ENCODE results near the gene FUOM. TPM values are rescaled to one million over a fixed set of nuclear protein-coding genes. Genes with fewer than 3 reads are reported as not detected.

FUOM gene
- total and polyA plus RNA-seq, 2 donors (not counting 3 experiments of a cell fraction or from before 2014, with no cell fraction given), result 17.4 to 33.9 TPM

DNA sequence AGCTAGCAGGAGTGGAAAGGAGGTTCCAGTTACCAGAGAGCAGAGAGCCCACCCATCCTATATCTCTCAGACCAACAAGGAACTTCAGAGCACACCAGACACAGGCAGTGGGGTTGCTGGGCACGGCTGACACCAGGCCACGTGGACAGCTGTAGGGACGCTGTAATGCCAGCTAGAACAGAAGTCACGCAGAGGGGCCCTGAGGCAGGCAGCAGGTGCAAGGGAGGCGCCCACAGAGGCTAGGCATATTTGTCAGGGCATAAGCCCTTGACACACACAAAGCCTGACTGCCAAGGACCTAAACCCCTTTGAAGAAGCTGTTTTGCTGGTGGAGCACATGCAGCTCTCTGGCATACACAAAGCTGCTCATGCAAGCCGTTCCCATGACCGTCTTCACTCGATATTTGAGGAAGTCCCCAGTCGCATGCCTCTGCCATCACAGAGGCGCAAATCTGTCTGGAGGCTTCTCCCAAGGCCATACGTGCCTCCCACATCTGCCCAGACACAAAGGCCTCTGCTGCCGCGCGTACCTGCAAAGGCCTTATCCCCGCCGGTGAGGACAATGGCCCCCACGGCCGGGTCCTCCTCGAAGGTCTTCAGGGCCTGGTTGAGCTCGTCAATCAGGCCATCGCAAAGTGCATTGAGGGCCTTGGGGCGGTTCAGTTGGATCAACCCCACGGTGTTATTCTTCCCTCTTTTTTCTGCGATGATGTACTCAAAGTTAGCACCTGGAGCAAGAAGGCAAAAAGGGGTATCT, 12.4 kb upstream of the FUOM start:
- Histone ChIP-seq H3K4me3 (replicated peaks in 1 of 3; ENCODE audit: insufficient read depth in 1 of 3, low read depth in 1 of 3, low read length in 3 of 3) (no peak overlapping the region), H3K27ac (ENCODE audit: insufficient read depth, low read depth, low read length) (no peak overlapping the region), H3K4me2 (ENCODE audit: insufficient read depth, low read length) (no peak overlapping the region), H2AFZ (ENCODE audit: low read depth, low read length) (no peak overlapping the region), H3K9ac (replicated peaks; ENCODE audit: extremely low read depth, insufficient read depth, low read length) (no peak overlapping the region), H3K9me1 (replicated peaks; ENCODE audit: control insufficient read depth, extremely low read depth, insufficient read depth, low read length) (no peaks in the 10 kb centered on the region), H3K9me3 (replicated peaks; ENCODE audit: control insufficient read depth, insufficient read depth, low read length) (no peaks in the 10 kb centered on the region), H3K4me1 (ENCODE audit: control insufficient read depth, extremely low read depth, insufficient read depth, low read length) (peaks cover 7% of the 10 kb centered on the region), H3K79me2 (ENCODE audit: control insufficient read depth, insufficient read depth, low read length) (peaks cover 2% of the 10 kb centered on the region), H4K20me1 (replicated peaks; ENCODE audit: control insufficient read depth, extremely low read depth, insufficient read depth, low read length) (no peaks in the 10 kb centered on the region), H3K36me3 (ENCODE audit: control insufficient read depth in 2 of 2, extremely low read depth in 1 of 2, insufficient read depth in 2 of 2, low read length in 2 of 2) (peaks cover 2 to 35% of the 10 kb centered on the region in 2 experiments), H3K27me3 (ENCODE audit: control insufficient read depth in 2 of 2, insufficient read depth in 2 of 2, low read length in 2 of 2) (no peaks in the 10 kb centered on the region)
- dilution Hi-C loops (cut with MboI; ENCODE audit: extremely low pct_ligation_motif_present, low sequenced_read_pairs), result no loop called here
- DNase-seq (ENCODE audit: low read depth, low spot score), result no peak
- intact Hi-C loops (cut with micrococcal nuclease), result loop anchor here (5.0 kb wide), 1 partner anchor 63 kb away; the partner anchor contains the start of genes TUBGCP2 and ZNF511
- TF ChIP-seq POLR2A (IDR thresholded peaks at IDR 0.05; ENCODE audit: low read depth, low read length) (no peak), EZH2 (IDR thresholded peaks at IDR 0.05; ENCODE audit: borderline replicate concordance, low read depth, low read length, severe bottlenecking) (no peak), GATA2 (IDR thresholded peaks at IDR 0.05; ENCODE audit: insufficient read depth, insufficient read length, low read depth, low read length) (no peak), FOS (IDR thresholded peaks at IDR 0.05; ENCODE audit: borderline replicate concordance, insufficient read depth, low read length) (no peak), MYC (IDR thresholded peaks at IDR 0.05; ENCODE audit: low read depth, low read length) (no peak), POLR2AphosphoS5 (IDR thresholded peaks at IDR 0.05; ENCODE audit: insufficient read depth, low read depth, low read length) (no peak), JUN (IDR thresholded peaks at IDR 0.05; ENCODE audit: borderline replicate concordance, insufficient read depth, insufficient read length, low read depth) (no peak)
- TF ChIP-seq, protein P1, sequence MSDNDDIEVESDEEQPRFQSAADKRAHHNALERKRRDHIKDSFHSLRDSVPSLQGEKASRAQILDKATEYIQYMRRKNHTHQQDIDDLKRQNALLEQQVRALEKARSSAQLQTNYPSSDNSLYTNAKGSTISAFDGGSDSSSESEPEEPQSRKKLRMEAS (IDR thresholded peaks at IDR 0.05; ENCODE audit: insufficient read depth, insufficient read length), result no peak
- TF ChIP-seq, protein P2, sequence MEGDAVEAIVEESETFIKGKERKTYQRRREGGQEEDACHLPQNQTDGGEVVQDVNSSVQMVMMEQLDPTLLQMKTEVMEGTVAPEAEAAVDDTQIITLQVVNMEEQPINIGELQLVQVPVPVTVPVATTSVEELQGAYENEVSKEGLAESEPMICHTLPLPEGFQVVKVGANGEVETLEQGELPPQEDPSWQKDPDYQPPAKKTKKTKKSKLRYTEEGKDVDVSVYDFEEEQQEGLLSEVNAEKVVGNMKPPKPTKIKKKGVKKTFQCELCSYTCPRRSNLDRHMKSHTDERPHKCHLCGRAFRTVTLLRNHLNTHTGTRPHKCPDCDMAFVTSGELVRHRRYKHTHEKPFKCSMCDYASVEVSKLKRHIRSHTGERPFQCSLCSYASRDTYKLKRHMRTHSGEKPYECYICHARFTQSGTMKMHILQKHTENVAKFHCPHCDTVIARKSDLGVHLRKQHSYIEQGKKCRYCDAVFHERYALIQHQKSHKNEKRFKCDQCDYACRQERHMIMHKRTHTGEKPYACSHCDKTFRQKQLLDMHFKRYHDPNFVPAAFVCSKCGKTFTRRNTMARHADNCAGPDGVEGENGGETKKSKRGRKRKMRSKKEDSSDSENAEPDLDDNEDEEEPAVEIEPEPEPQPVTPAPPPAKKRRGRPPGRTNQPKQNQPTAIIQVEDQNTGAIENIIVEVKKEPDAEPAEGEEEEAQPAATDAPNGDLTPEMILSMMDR (IDR thresholded peaks at IDR 0.05; ENCODE audit: extremely low read depth in 1 of 2, insufficient read depth in 1 of 2, low read depth in 1 of 2, low read length in 2 of 2), result no peak
- CTCF ChIA-PET, result interaction anchor here (0.8 kb wide), 1 partner anchor 49 kb away, joined by 3 read pairs; no protein-coding TSS in a partner anchor
- POLR2A ChIA-PET, result no interaction called here
- no TSS peak for BruUV-seq (replicated peaks)
- FAIRE-seq, result no peak

Measured in endothelial cell of umbilical vein (primary cell).